DMS153 treated with DMSO at 0.1 percent for 48 hours (cell line): ENCODE measurements around the gene ZGRF1.
"Not testable (repeated sequence)": the region's sequence is repeated elsewhere in the genome, so short reads cannot be mapped to it uniquely, and the experiment has no call there.

Experiments used
- DNase-seq: peaks from one replicate; lab custom pipeline; 2025; ENCODE audit not compliant: unreplicated experiment; lab: John Stamatoyannopoulos, UW

Gene ZGRF1

GRCh38 chr4:112645541-112646329, 9.0 kb upstream of the ZGRF1 start:
- DNase-seq = no peak

- not testable (repeated sequence) for DNase-seq
Measured at GRCh38 chr4:112644595-112645535, 8.2 kb upstream of the ZGRF1 start.

DNA sequence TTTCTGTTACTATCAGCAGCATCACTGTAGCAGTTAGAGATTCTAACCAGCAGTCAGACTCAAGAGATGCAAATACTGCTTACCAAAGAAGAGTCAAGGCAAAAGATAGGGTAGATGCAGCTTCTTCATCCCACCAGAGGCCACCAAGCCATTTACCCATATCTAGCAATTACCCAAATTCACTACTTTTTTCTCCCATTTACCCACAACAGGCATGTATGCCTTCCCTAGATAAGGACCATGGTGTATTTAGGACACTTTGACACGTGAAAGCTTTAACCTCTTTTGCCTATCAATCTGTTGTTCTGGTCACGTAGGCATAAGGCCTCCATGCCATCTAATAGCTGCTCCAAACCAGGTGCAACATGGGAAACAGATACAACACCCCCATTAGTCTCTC, 5.8 kb upstream of the ZGRF1 start:
- no peak for DNase-seq

DNA sequence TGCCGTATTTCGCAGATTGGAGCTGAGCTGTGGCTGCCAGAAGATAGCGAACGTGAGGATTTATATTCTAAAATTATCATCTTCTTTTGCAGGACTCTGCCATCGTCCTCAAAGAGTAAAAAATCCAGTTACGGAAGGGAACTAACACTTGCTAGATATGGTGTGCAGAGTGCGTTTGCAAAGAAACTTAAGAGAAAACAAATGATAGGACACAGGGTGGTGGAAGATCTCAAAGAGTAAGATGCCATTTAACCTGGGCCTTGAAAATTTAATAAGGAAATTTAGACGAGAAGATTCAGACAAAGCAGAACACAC, 800 bp upstream of the ZGRF1 start:
- no peak for DNase-seq

- peak; percentile 3 for DNase-seq
Measured at GRCh38 chr4:112633477-112634235, 3.1 kb downstream of the ZGRF1 start.

- DNase-seq = no peak
Measured at GRCh38 chr4:112626228-112626627, 10.5 kb downstream of the ZGRF1 start.

DNA sequence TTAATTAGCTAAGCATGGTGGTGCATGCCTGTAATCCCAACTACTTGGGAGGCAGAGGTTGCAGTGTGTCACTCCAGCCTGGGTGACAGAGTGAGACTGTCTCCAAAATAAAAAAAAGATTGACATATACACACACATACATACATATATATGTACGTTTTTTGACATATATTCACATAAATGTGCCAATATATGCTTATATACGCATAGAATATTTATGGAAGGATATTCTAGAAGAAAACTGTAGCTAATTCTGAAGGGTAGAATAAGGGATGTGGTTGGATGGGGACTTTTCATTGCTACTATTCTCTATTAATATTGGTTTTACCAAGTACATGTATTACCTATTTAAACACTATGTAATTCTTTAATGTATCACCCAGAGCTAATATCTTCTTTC, 19.7 kb downstream of the ZGRF1 start:
- no peak for DNase-seq

DNA sequence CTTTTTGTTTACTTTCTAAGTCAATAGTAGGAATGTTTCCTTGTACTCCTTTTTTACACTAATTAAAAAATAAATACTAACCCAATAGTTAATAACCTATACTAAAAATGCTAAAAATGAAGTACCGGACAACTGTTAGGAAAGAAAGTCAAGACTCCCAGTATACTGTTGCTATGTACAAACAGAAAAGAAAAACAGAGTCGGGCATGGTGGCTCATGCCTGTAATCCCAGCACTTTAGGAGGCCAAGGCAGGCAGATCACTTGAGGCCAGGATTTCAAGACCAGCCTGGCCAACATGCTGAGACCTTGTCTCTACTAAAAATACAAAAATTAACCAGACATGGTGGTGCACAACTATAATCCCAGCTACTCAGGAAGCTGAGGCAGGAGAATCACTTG, 23.9 kb downstream of the ZGRF1 start:
- not testable (repeated sequence) for DNase-seq

DNA sequence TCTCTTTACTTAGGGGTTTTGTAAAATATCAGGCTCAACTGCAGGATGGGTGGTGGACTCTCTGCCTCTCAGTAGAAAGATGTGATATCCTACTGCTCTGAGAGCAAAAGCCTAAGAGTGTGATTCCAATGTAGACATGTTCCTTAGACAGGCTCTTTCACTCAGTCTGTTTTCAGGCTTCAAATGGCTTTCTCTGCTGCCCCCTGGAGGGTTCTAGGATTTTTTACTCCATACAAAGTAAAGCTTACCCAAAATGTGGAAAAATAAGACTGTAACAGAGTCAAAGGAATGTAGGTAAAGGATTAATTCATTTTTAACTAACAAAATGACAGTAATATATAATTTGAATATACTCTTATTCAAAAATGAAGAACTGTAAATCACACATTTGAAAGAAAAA, 32.1 kb downstream of the ZGRF1 start:
- DNase-seq = no peak

- DNase-seq = no peak
Measured at GRCh38 chr4:112594993-112595392, 41.7 kb downstream of the ZGRF1 start.

DNA sequence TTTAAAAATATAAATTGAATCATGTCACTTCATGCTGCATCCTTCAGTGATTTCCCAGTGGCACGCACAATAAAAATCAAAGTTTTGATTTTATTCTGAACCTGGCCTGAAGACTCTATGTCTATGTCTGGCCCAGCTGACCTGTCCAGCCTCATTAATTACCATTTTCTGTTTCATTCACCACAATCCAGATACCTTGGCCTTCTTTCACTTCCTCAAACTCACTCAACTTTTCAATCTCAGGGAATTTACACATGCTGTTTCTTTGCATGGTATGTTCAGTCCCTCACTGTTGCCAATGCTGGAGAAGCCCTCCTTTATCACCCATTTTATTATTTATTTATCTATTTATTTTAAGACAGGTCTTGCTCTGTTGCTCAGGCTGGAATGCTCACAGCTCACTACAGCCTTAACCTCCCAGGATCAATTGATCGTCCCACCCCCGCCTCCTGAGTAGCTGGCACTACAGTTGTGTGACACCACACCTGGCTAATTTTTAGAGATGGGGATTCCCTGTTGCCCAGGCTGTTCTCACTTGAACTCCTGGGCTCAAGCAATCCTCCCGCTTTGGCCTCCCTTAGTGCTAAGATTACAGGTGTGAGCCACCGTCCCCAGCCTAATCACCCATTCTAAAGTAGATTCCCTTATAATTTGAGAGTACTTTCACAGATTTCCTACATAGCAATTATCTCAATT, 43.1 kb downstream of the ZGRF1 start:
- DNase-seq = no peak

DNA sequence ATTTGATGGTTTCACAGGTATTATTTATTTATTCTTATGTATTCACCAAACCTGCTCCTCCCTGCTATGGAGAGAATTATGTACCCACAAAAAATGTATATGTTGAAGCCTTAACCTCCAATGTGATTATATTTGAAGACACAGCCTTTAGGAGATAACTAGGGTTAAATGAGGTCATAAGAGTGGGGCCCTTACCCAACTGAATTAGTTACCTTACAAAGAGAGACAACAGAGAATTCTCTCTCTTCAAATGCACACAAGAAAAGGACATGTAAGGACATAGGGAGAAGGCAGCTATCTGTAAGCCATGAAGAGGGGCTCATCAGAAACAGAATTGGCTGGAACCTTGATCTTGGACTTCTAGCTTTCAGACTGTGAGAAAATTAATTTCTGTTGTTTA, 44.0 kb downstream of the ZGRF1 start:
- DNase-seq = no peak

GRCh38 chr4:112591593-112591992, 45.1 kb downstream of the ZGRF1 start:
- DNase-seq = no peak

DNA sequence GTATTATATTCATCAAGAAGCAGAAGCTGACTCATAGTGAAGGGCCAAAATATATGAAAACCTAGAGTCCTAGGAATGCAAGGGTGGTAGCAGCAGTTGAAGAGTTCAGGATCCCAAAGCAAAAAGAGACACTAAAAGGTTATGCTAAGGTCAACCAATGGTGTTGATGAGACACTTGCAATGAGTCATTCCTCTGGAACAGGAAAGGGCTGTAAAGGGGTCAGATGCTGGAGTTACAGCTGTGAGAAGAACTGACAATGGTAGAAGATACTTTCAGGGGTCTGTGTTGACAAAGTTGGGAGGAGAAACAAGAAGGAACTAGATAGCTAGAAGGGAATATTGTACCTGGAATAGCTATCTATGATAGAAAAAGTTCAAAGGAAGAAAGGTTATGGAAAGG, 47.5 kb downstream of the ZGRF1 start:
- DNase-seq = no peak

DNA sequence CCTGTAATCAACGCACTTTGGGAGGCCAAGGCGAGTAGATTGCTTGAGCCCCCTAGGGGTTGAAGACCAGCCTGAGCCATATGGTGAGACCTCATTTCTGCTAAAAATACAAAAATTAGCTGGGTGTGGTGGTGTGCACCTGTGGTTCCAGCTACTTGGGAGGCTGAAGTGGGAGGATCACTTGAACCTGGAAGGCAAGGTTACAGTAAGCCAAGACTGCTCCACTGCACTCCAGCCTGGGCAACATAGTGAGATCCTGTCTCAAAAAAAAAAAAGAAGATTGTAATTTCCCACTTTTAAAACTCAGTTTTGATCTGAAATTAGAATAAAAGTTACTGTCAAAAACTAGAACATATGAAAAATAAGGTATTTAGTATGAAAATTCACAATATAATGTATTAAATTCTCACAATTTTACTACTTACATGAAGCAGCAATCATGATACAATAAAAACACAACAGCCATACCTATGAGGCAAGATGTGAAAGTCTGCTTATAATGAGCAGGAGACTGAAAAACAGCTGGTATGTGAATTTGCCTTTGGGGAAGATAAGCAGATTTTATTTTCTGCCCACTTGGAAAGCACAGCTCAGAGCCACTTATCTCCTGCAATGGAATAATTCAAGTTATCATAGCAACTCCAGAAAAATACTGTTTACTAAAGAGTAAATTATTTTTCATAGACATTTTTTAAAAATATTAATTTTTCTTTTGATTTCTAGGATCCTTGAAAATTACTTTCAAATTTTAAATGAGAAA, 50.6 kb downstream of the ZGRF1 start:
- no peak for DNase-seq

- DNase-seq = no peak
Measured at GRCh38 chr4:112567536-112567935, 69.2 kb downstream of the ZGRF1 start.

DNA sequence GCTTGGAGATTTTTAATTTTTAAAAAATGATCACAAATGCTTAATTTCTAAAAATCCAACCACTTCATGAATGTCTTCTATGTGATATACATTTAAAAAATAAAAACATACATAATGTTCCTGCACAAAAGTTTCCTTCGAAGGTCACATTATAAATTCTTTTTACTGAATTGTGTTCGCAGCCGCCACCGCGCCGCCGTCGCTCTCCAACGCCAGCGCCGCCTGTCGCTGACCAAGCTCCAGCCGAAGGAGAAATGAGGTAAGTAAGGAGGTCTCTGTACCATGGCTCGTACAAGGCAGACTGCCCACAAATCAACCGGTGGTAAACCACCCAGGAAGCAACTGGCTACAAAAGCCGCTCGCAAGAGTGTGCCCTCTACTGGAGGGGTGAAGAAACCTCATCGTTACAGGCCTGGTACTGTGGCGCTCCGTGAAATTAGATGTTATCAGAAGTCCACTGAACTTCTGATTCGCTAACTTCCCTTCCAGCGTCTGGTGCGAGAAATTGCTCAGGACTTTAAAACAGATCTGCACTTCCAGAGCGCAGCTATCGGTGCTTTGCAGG, 71.9 kb downstream of the ZGRF1 start:
- DNase-seq = no peak

GRCh38 chr4:112563431-112564200, 73.1 kb downstream of the ZGRF1 start:
- DNase-seq = no peak

DNA sequence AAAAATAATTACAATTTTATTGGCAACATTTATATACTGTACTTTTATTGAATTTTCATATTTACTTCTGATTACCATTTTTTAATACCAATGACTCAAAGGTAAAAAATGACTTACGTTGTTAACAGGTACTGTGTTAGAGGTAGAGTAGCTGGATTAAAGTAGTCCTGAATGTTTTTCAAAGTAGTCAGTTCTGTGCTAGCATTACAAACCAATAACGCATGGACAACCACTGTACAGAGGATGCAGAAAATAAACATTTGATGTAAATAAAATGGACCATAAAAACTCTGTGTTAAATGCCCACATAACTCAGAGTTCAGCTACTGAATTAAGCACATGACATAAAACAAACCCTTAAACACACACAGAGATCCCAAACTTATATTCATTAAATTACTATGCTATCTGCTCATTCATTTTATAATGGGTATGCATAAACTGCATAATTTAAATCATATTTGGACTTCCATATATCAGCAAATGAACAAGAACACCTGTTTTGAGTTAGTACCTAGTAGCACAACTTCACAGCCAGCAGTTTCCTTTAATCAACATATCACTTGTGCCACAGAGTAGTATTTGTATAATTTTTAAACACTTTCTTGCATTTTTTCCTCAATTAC, 74.3 kb downstream of the ZGRF1 start:
- no peak for DNase-seq
